NCI-H128 (cell line): Measurements from ENCODE around the gene MILR1.
A peak's percentile ranks its signal among the peaks of the same experiment; 100 is the strongest.
"Not testable (repeated sequence)": the region's sequence is repeated elsewhere in the genome, so short reads cannot be mapped to it uniquely, and the experiment has no call there.

ENCODE experiments used
- DNase-seq: peaks from one replicate; lab custom pipeline; 2025; ENCODE audit not compliant: unreplicated experiment; lab: John Stamatoyannopoulos, UW

The MILR1 gene

GRCh38 chr17:64470625-64471024 is 21.7 kb downstream of the MILR1 start:
- DNase-seq: no peak

GRCh38 chr17:64471440-64471839 is 22.5 kb downstream of the MILR1 start:
- DNase-seq: no peak

- DNase-seq: no peak
These were observed 23.6 kb downstream of the MILR1 start for GRCh38 chr17:64472564-64472963.

- DNase-seq: no peak
These were observed 28.9 kb downstream of the MILR1 start for GRCh38 chr17:64477849-64478248.

GRCh38 chr17:64480951-64481350 is 32.0 kb downstream of the MILR1 start:
- DNase-seq: no peak

GRCh38 chr17:64484380-64484779 is 35.5 kb downstream of the MILR1 start:
- no peak for DNase-seq

- no peak for DNase-seq
These were observed 39.4 kb downstream of the MILR1 start for GRCh38 chr17:64488301-64488700.

GRCh38 chr17:64491034-64491860 is 42.3 kb downstream of the MILR1 start:
- no peak for DNase-seq

- DNase-seq: no peak
These were observed 43.1 kb downstream of the MILR1 start for GRCh38 chr17:64491994-64492393.

GRCh38 chr17:64492481-64493109 is 43.7 kb downstream of the MILR1 start:
- DNase-seq: no peak

GRCh38 chr17:64494121-64494520 is 45.2 kb downstream of the MILR1 start:
- no peak for DNase-seq

- not testable (repeated sequence) for DNase-seq
These were observed 46.4 kb downstream of the MILR1 start for GRCh38 chr17:64495300-64495699.

GRCh38 chr17:64496348-64496785 is 47.5 kb downstream of the MILR1 start:
- no peak for DNase-seq

GRCh38 chr17:64496786-64497564 is 48.1 kb downstream of the MILR1 start, which contains the start of gene POLG2:
TSS of gene POLG2 (minus strand) at chr17:64497054. CDS start at chr17:64496968, 86 bp downstream.
- peak; percentile 68 for DNase-seq

- DNase-seq: no peak
These were observed 48.7 kb downstream of the MILR1 start for GRCh38 chr17:64497565-64498035.

- no peak for DNase-seq
These were observed 49.6 kb downstream of the MILR1 start for GRCh38 chr17:64498308-64499203.

- no peak for DNase-seq
These were observed 51.0 kb downstream of the MILR1 start for GRCh38 chr17:64499805-64500486.

- DNase-seq: no peak
These were observed 51.6 kb downstream of the MILR1 start for GRCh38 chr17:64500487-64500859.

- no peak for DNase-seq
These were observed 52.2 kb downstream of the MILR1 start for GRCh38 chr17:64500862-64501765.
